Measurements from ENCODE around the gene MAPK9. TPM values are rescaled to one million over a fixed set of nuclear protein-coding genes. Genes with fewer than 3 reads are reported as not detected.

Gene MAPK9
- total and polyA plus RNA-seq, 2 experiments from 2014 or later, result 22.5 to 23.7 TPM

DNA sequence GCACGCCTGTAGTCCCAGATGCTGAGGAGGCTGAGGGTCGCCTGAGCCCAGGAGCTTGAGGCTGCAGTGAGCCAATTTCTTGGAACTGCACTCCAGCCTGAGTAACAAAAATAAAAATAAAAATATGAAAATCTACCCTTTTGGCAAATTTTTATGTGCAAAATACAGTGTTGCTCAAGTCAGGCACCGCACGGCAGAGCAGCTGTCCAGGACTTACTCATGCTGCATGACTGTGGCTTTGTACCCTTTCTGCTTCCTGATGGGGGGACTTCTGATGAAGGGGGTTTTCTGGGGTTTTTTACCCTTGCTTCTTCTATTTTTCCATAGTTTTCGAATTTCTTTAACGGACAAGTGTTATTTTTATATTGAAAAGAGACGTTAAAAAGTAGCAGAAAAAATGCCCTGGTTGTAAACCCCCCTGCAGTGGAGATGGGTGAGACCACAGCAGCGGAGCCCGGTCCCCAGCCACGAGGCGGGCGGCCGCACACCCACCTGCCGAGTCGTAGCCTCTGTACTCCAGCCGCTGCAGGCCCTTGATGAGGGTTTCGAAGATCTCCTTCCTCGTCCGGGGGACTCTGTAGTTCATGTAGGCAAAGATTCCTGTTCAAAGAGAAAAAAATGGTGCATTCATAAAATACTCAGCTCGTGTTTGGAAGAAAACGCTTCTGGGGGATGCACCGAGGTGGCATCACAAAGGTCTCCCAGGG, 46.3 kb upstream of the MAPK9 start:
- H3K27ac ChIP-seq, result no peak overlapping the region

DNA sequence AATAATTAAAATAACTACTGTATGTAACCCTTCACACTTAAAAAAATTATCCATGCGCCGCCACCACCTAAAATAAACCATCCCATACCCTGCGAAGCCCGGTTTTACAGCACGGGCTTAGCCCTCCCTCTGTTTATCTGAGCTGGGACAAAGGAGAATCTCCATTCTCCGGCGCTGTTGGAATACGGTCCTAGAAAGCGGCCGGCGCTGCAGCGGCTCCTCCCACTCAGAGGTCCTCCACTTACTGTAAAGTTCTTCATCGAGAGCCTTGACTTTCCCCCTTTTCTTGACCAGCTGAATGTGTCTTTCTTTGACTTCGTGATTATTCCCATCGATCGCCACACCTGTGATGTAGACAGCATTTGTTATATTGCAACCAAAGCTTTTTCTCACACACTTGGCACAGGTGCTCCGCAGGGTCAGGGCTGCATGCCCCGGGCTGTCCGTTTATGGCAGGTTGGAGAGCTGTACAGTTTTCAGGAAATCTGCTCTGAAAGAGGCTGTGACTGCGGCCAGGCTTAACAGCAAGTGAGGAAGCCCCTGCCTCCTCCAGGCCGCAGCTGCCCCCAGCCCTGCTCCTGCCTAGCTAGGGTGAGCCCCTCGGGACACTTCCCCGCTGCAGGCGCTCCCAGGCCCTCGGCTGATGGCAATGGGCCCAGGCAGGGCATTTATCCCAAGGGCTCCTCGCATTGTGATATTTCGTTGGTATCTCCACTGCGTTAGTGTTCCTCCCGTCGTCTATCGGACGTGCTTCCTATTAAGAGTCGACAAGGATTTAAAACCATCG, 44.5 kb upstream of the MAPK9 start:
- Histone ChIP-seq H3K79me2 (ENCODE audit: insufficient read depth) (peaks cover 22% of the 10 kb centered on the region), H2AFZ (no peak overlapping the region), H3K4me1 (ENCODE audit: insufficient read depth) (peaks cover 49% of the 10 kb centered on the region), H3K36me3 (ENCODE audit: low read depth) (peaks cover 27% of the 10 kb centered on the region; the same call in 1 of the 2 replicates), H3F3A (ENCODE audit: insufficient read depth) (peaks cover 43% of the 10 kb centered on the region), H3K9ac (no peak overlapping the region), H4K20me1 (ENCODE audit: insufficient read depth) (no peaks in the 10 kb centered on the region), H3K27ac (no peak overlapping the region), H3K9me3 (ENCODE audit: low read depth) (no peaks in the 10 kb centered on the region), H3K27me3 (replicated peaks; ENCODE audit: insufficient read depth) (no peaks in the 10 kb centered on the region), H3K4me3 (no peak overlapping the region), H3K4me2 (ENCODE audit: unreplicated experiment) (no peak overlapping the region), H3K9me2 (ENCODE audit: insufficient read depth) (no peaks in the 10 kb centered on the region)
- 94 to 95% methylated on average over 34 of the region's 34 CpGs for WGBS, 2 experiments (ENCODE audit: low coverage in 1 of 2, low lambda C conversion rate in 2 of 2, missing lambda C conversion rate in 2 of 2)
- TF ChIP-seq EZH2 (IDR thresholded peaks at IDR 0.05; ENCODE audit: insufficient read depth, poor library complexity, severe bottlenecking) (no peak), EZH2phosphoT487 (IDR thresholded peaks at IDR 0.05; ENCODE audit: insufficient read depth, low read depth) (no peak)
- in situ Hi-C loops (cut with MboI), result no loop called here
- DNase-seq, result no peak

More for the DNA sequence above, 46.3 kb upstream of the MAPK9 start:
- Histone ChIP-seq H3F3A (ENCODE audit: insufficient read depth) (peaks cover 38% of the 10 kb centered on the region), H2AFZ (no peak overlapping the region), H3K27me3 (replicated peaks; ENCODE audit: insufficient read depth) (no peaks in the 10 kb centered on the region), H3K9ac (no peak overlapping the region), H3K79me2 (ENCODE audit: insufficient read depth) (peaks cover 33% of the 10 kb centered on the region), H4K20me1 (ENCODE audit: insufficient read depth) (no peaks in the 10 kb centered on the region), H3K9me3 (ENCODE audit: low read depth) (no peaks in the 10 kb centered on the region), H3K4me1 (ENCODE audit: insufficient read depth) (peaks cover 47% of the 10 kb centered on the region), H3K4me3 (no peak overlapping the region), H3K36me3 (ENCODE audit: low read depth) (peaks cover 27% of the 10 kb centered on the region; the same call in 1 of the 2 replicates), H3K4me2 (ENCODE audit: unreplicated experiment) (no peak overlapping the region), H3K9me2 (ENCODE audit: insufficient read depth) (no peaks in the 10 kb centered on the region)
- DNase-seq, result peak; percentile 45
- WGBS, 2 experiments (ENCODE audit: low coverage in 1 of 2, low lambda C conversion rate in 2 of 2, missing lambda C conversion rate in 2 of 2), result 89 to 90% methylated on average over 22 of the region's 22 CpGs
- TF ChIP-seq EZH2 (IDR thresholded peaks at IDR 0.05; ENCODE audit: insufficient read depth, poor library complexity, severe bottlenecking) (no peak), EZH2phosphoT487 (IDR thresholded peaks at IDR 0.05; ENCODE audit: insufficient read depth, low read depth) (no peak)
- in situ Hi-C loops (cut with MboI), result no loop called here

DNA sequence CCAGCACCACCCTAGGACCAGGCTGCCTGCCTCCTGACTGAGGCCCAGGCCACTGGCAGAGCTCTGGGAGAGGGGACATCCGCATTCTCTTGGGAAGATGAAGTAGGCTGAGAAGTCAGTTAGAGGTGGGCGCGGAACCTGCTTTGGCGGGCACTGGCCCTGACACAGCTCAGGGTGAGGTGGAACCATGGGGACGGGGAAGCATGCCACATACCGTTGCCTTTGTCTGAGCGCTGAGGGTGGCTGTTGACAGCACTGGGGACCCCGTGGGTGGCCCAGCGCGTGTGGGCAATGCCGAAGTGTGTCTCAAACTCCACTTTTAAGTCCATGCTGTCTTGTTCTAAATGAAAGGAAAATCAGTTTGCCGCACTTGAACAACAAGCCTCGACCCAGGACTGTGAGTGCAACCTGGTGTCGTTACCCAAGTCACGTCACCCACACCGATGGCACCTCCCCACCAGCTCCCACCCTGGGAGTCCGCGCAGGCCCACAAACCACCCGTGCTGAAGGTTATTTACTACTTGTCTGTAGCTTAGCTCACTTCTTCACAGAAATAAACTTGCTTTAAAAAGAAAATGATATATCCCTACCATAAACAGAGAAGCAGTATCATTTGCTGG, 43.8 kb upstream of the MAPK9 start:
- no peaks in the 10 kb centered on the region for H3K27me3 ChIP-seq (replicated peaks; ENCODE audit: insufficient read depth)
- H3K27ac ChIP-seq, result no peak overlapping the region
- H4K20me1 ChIP-seq (ENCODE audit: insufficient read depth), result no peaks in the 10 kb centered on the region
- peaks cover 15% of the 10 kb centered on the region for H3K79me2 ChIP-seq (ENCODE audit: insufficient read depth)
- no peaks in the 10 kb centered on the region for H3K9me3 ChIP-seq (ENCODE audit: low read depth)
- WGBS, 2 experiments (ENCODE audit: low coverage in 1 of 2, low lambda C conversion rate in 2 of 2, missing lambda C conversion rate in 2 of 2), result 98 to 99% methylated on average over 19 of the region's 19 CpGs
- TF ChIP-seq EZH2phosphoT487 (IDR thresholded peaks at IDR 0.05; ENCODE audit: insufficient read depth, low read depth) (no peak), EZH2 (IDR thresholded peaks at IDR 0.05; ENCODE audit: insufficient read depth, poor library complexity, severe bottlenecking) (no peak)
- peaks cover 49% of the 10 kb centered on the region for H3F3A ChIP-seq (ENCODE audit: insufficient read depth)
- H3K4me1 ChIP-seq (ENCODE audit: insufficient read depth), result peaks cover 47% of the 10 kb centered on the region
- H3K9me2 ChIP-seq (ENCODE audit: insufficient read depth), result no peaks in the 10 kb centered on the region
- in situ Hi-C loops (cut with MboI), result no loop called here
- no peak for DNase-seq
- H3K36me3 ChIP-seq (ENCODE audit: low read depth), result peaks cover 27% of the 10 kb centered on the region; the same call in 1 of the 2 replicates
- no peak overlapping the region for H3K9ac ChIP-seq
- no peak overlapping the region for H3K4me3 ChIP-seq
- H3K4me2 ChIP-seq (ENCODE audit: unreplicated experiment), result no peak overlapping the region
- H2AFZ ChIP-seq, result no peak overlapping the region
